IPS DF 4.7 (cell line): ENCODE results near the gene IFIT3.
"Not testable (repeated sequence)": the region's sequence is repeated elsewhere in the genome, so short reads cannot be mapped to it uniquely, and the experiment has no call there.

Experiments
- DNase-seq: peaks from one replicate; pipeline ENCODE4 v3.0.0-alpha.2; 2013; ENCODE audit warnings: low spot score; ENCODE audit errors: extremely low read depth

Gene IFIT3

DNA sequence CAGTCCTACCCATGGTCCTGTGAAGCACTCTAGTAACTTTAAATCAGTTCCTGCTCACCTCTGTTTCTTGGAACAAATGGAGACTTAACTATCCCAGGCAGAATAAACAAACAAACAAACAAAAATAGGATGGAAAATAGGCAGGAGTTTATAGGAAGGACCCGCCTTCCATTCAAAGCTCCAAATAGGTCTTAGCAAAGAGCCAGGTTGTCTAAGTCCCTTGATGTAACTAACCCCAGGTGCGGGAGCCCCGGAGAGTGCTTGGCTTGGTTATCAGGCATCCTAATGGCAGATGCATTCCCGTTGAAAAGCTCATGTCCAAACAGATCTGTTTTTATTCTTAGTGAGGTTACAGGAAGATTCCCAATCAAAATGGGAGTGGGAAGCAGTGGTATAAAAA lies 23.8 kb upstream of the IFIT3 start:
- no peak for DNase-seq

GRCh38 chr10:89304446-89304845 lies 23.4 kb upstream of the IFIT3 start:
- no peak for DNase-seq

DNA sequence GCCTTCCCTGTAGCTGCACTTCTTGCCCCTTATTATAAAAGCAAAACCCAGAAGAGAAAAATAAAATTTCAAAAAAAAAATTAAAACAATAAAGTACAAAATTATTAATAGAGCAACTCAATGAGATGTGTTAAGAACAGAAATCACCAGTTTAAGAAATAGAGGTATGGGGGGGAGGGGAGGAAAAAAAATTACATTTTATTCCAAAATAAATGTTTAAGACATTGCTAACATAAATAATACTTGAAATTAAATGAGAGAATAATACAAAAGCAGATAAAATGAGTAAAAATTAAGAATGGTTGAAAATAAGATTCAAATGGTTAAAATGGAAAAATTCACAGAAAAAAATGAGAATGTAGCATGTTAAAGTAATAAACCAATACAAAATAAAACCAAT lies 22.9 kb upstream of the IFIT3 start:
- no peak for DNase-seq

DNA sequence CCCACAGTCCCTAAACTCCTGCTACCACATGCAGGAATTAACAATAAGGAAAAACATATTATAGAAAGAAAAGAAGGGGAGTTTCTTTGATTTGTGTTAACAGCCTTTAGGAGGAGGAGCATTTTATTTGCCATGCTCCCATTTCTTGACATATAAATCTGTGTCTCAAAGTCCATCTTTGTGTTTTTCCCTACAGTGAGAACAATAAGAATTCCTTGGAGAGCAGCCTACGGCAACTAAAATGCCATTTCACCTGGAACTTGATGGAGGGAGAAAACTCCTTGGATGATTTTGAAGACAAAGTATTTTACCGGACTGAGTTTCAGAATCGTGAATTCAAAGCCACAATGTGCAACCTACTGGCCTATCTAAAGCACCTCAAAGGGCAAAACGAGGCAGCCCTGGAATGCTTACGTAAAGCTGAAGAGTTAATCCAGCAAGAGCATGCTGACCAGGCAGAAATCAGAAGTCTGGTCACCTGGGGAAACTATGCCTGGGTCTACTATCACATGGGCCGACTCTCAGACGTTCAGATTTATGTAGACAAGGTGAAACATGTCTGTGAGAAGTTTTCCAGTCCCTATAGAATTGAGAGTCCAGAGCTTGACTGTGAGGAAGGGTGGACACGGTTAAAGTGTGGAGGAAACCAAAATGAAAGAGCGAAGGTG lies 21.9 kb upstream of the IFIT3 start:
- DNase-seq = no peak

GRCh38 chr10:89306434-89307268 lies 21.1 kb upstream of the IFIT3 start:
- no peak for DNase-seq

DNA sequence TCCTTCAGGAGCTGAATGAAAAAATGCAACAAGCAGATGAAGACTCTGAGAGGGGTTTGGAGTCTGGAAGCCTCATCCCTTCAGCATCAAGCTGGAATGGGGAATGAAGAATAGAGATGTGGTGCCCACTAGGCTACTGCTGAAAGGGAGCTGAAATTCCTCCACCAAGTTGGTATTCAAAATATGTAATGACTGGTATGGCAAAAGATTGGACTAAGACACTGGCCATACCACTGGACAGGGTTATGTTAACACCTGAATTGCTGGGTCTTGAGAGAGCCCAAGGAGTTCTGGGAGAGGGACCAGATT lies 20.6 kb upstream of the IFIT3 start:
- DNase-seq = no peak

GRCh38 chr10:89308266-89308665 lies 19.5 kb upstream of the IFIT3 start:
- DNase-seq = no peak

- no peak for DNase-seq
Observed at GRCh38 chr10:89308736-89309135, 19.1 kb upstream of the IFIT3 start.

DNA sequence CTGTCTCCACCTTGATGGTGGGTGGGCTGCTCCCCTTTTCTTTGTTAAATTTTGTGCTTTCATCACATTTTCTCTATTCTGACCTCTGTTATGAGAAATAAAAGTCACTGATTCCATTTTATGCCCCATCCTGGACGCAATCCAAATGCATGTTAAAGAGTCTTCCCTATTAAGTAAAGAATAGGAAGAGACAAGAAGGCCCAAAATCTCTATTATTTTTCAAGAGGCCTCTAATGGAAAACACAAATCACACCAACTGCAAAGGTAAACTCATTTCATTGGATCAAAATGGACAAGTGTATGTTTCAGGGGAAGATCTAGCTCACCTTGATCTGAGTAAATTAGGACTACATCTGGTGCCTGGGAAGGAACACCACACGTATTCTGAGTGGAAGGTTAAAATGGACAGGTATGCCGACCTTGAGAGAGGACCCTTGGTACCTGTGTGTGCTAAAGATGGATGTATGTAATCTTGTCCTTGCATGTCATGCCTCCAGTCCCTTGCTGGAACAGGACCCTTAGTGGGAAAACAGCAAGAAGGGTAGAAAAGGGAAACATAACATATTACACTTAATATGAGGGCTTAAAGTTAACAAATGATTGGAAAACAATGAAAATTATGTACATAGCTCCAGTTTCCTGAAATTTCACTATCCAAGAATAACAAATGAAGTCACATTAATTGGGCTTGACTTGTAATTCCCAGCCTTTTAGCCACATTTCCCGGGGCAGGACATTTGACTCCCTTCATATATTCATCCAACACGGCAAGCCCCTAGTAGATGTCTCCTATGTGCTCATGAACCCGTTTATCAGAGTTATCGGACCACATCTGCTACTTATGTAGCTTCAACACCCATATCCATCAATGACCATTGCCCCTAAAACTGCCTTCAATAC lies 18.4 kb upstream of the IFIT3 start:
- DNase-seq = no peak

- DNase-seq = no peak
Observed at GRCh38 chr10:89310056-89310893, 17.5 kb upstream of the IFIT3 start.

DNA sequence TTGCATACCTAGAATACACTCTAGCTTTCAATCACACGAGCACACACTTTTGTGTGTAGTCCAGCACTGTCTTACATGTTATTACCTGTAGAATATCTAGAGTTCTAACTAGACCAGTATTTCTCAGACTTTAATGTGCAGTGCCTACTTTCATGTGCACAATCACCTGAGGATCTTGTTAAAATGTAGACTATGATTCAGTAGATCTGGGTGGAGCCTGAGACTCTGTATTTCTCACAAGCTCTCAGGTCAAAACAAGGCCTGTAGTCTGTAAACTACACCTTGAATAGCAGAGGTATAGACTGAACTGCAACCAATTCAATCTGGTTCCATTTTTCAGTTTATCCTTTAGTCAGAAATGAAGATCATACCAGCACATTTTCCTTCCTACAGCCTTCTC lies 14.8 kb upstream of the IFIT3 start:
- no peak for DNase-seq

- DNase-seq = no peak
Observed at GRCh38 chr10:89314676-89315075, 13.1 kb upstream of the IFIT3 start.

DNA sequence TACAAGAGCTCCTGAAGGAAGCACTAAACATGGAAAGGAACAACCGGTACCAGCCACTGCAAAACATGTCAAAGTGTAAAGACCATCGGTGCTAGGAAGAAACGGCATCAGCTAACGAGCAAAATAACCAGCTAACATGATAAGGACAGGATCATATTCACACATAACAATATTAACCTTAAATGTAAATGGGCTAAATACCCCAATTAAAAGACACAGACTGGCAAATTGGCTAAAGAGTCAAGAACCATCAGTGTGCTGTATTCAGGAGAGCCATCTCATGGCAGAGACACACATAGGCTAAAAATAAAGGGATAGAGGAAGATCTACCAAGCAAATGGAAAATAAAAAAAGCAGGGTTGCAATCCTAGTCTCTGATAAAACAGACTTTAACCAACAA lies 9.8 kb upstream of the IFIT3 start:
- not testable (repeated sequence) for DNase-seq

GRCh38 chr10:89325081-89325480 lies 2.7 kb upstream of the IFIT3 start:
- DNase-seq = not testable (repeated sequence)

DNA sequence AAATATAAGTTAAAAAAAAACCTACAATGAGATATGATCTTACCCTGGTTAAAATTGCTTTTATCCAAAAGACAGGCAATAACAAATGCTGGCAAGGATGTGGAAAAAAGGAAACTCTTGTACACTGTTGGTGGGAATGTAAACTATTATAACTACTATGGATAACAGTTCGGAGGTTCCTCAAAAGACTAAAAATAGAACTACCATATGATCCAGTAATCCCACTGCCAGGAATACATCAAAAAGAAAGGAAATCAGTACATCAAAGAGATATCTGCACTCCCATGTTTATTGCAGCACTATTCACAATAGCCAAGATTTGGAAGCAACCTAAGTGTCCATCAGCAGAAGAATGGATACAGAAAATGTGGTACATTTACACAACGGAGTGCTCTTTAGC lies 1.9 kb upstream of the IFIT3 start:
- not testable (repeated sequence) for DNase-seq

DNA sequence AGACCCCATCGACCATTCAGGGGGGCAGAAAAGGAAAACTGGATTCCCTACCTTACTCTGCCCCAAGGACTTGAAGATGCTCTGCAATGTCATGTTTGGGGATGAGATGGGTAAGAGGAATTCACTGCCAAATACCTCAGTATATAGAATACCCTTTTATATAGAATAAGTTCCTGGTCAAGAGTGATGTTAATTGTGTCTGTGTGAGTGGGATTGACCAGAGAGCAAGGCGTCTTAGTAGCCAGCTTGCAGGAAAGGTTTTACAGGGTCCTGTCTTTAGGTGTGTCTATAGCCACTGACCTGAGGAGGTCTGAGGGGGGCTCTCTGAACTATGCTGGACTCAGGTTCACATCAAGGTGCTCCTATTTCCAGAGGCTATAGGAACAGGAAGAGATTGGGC lies 1.4 kb downstream of the IFIT3 start:
- no peak for DNase-seq

GRCh38 chr10:89330014-89330413 lies 2.2 kb downstream of the IFIT3 start:
- not testable (repeated sequence) for DNase-seq

GRCh38 chr10:89330537-89331212 lies 2.9 kb downstream of the IFIT3 start:
- DNase-seq = no peak

DNA sequence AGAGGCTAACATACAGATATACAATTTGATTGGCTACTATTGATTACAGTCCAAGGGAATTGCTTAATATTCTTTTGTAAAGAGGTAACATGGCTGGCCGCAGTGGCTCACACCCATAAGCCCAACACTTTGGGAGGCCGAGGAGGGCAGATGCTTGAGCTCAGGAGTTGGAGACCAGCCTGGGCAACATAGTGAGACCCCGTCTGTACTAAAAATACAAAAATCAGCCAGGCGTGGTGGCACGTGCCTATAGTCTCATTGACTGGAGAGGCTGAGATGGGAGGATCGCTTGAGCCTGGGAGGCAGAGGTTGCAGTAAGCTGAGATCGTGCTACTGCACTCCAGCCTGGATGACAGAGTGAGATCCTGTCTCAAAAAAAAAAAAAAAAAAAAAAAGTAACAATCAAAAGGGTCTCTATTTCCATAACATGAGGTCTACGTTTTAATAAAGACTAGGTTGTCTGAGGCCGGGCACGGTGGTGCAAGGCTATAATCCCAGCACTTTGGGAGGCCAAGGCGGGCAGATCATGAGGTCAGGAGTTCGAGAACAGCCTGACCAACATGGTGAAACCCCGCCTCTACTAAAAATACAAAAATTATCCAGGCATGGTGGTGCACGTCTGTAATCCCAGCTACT lies 3.8 kb downstream of the IFIT3 start:
- DNase-seq = not testable (repeated sequence)

- DNase-seq = no peak
Observed at GRCh38 chr10:89332123-89332633, 4.4 kb downstream of the IFIT3 start.
